ENCODE measurements around the gene ST6GAL1.
A peak's percentile ranks its signal among the peaks of the same experiment; 100 is the strongest.

Gene ST6GAL1

GRCh38 chr3:187011915-187012314, 81.6 kb downstream of the ST6GAL1 start:
- H3K23ac ChIP-seq (ENCODE audit: low read length in 2 of 2) = no peak overlapping the region
- H3K4ac ChIP-seq (ENCODE audit: low read depth in 1 of 2, low read length in 2 of 2) = no peak overlapping the region
- H3K27ac ChIP-seq (ENCODE audit: low read length, poor library complexity, severe bottlenecking) = no peak overlapping the region
- no peak overlapping the region for H2AK5ac ChIP-seq (ENCODE audit: low read length, severe bottlenecking)
- no peak for DNase-seq
- H3K79me1 ChIP-seq (replicated peaks; ENCODE audit: low read length, poor library complexity, severe bottlenecking) = peaks cover 6% of the 10 kb centered on the region
- no peak overlapping the region for H3K4me2 ChIP-seq (ENCODE audit: low read length, poor library complexity, severe bottlenecking)
- H3K36me3 ChIP-seq (ENCODE audit: control insufficient read depth in 1 of 2, insufficient read depth in 2 of 2, low read depth in 1 of 2, low read length in 2 of 2) = no peaks in the 10 kb centered on the region
- no peak overlapping the region for H4K8ac ChIP-seq (ENCODE audit: low read length)
- no peak overlapping the region for H3K9ac ChIP-seq (ENCODE audit: low read length)
- H3K9me3 ChIP-seq (ENCODE audit: control insufficient read depth, low read length) = no peaks in the 10 kb centered on the region
- no peak overlapping the region for H2BK120ac ChIP-seq (ENCODE audit: low read depth, low read length)
- no peak overlapping the region for H3K4me3 ChIP-seq (ENCODE audit: insufficient read depth in 1 of 2, low read depth in 1 of 2, low read length in 2 of 2)
- peak overlapping the region; percentile 27 for H4K91ac ChIP-seq (ENCODE audit: low read length)
- H3K27me3 ChIP-seq (ENCODE audit: control insufficient read depth in 1 of 2, insufficient read depth in 1 of 2, low read length in 2 of 2) = peaks cover 0 to 3% of the 10 kb centered on the region in 2 experiments
- no peak overlapping the region for H2BK15ac ChIP-seq (ENCODE audit: low read depth, poor library complexity, severe bottlenecking)
- H3K18ac ChIP-seq (ENCODE audit: low read depth in 1 of 2, low read length in 2 of 2) = peak overlapping the region in 1 of 2 experiments; percentile 12
- 96% methylated on average over 7 of the region's 7 CpGs for WGBS
- H2AFZ ChIP-seq (ENCODE audit: low read depth, low read length) = no peak overlapping the region
- H3K4me1 ChIP-seq (ENCODE audit: control insufficient read depth, insufficient read depth, low read depth, low read length) = peaks cover 10% of the 10 kb centered on the region
- H2BK5ac ChIP-seq (ENCODE audit: low read depth, low read length, poor library complexity, severe bottlenecking) = no peak overlapping the region
- H2BK12ac ChIP-seq (ENCODE audit: low read length in 2 of 2) = no peak overlapping the region
- H3K14ac ChIP-seq (ENCODE audit: low read length in 2 of 2) = no peak overlapping the region

DNA sequence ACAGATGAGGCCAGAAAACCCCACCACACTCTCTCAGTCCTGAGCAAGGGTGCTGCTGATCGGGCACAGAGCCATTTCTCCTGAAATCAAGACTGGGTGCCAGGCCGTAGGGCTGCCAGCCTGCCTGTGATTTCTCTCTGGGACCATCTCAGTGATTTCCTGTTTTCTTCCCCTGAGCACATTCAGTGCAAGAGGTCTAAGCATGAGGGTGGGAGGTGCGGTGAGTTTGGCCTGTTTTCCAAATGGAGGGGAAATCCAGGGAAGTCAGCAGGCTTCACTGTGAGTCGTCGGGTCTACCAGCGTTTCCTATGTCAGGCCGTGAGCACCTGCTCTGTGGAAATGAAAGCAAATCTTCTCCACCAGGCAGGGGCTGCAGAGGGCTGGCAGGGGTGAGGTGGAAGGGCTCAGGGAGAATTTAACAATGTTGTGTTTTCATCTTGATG, 82.3 kb downstream of the ST6GAL1 start:
- H2BK12ac ChIP-seq (ENCODE audit: low read length in 2 of 2) = no peak overlapping the region
- no peak overlapping the region for H3K4me3 ChIP-seq (ENCODE audit: insufficient read depth in 1 of 2, low read depth in 1 of 2, low read length in 2 of 2)
- DNase-seq = peak; percentile 14
- no peak overlapping the region for H3K23ac ChIP-seq (ENCODE audit: low read length in 2 of 2)
- no peak overlapping the region for H3K9ac ChIP-seq (ENCODE audit: low read length)
- 80% methylated on average over 7 of the region's 7 CpGs for WGBS
- H4K91ac ChIP-seq (ENCODE audit: low read length) = no peak overlapping the region
- no peak overlapping the region for H2BK15ac ChIP-seq (ENCODE audit: low read depth, poor library complexity, severe bottlenecking)
- peaks cover 10% of the 10 kb centered on the region for H3K4me1 ChIP-seq (ENCODE audit: control insufficient read depth, insufficient read depth, low read depth, low read length)
- no peak overlapping the region for H3K27ac ChIP-seq (ENCODE audit: low read length, poor library complexity, severe bottlenecking)
- no peaks in the 10 kb centered on the region for H3K9me3 ChIP-seq (ENCODE audit: control insufficient read depth, low read length)
- H2BK120ac ChIP-seq (ENCODE audit: low read depth, low read length) = no peak overlapping the region
- H3K14ac ChIP-seq (ENCODE audit: low read length in 2 of 2) = peak overlapping the region in 1 of 2 experiments; percentile 24
- H3K18ac ChIP-seq (ENCODE audit: low read depth in 1 of 2, low read length in 2 of 2) = no peak overlapping the region
- no peak overlapping the region for H2AFZ ChIP-seq (ENCODE audit: low read depth, low read length)
- H4K8ac ChIP-seq (ENCODE audit: low read length) = no peak overlapping the region
- H3K36me3 ChIP-seq (ENCODE audit: control insufficient read depth in 1 of 2, insufficient read depth in 2 of 2, low read depth in 1 of 2, low read length in 2 of 2) = no peaks in the 10 kb centered on the region
- no peak overlapping the region for H2AK5ac ChIP-seq (ENCODE audit: low read length, severe bottlenecking)
- peaks cover 6% of the 10 kb centered on the region for H3K79me1 ChIP-seq (replicated peaks; ENCODE audit: low read length, poor library complexity, severe bottlenecking)
- H3K4me2 ChIP-seq (ENCODE audit: low read length, poor library complexity, severe bottlenecking) = no peak overlapping the region
- peak overlapping the region in 1 of 2 experiments; percentile 20 for H3K4ac ChIP-seq (ENCODE audit: low read depth in 1 of 2, low read length in 2 of 2)
- no peak overlapping the region for H2BK5ac ChIP-seq (ENCODE audit: low read depth, low read length, poor library complexity, severe bottlenecking)
- H3K27me3 ChIP-seq (ENCODE audit: control insufficient read depth in 1 of 2, insufficient read depth in 1 of 2, low read length in 2 of 2) = peaks cover 0 to 3% of the 10 kb centered on the region in 2 experiments

DNA sequence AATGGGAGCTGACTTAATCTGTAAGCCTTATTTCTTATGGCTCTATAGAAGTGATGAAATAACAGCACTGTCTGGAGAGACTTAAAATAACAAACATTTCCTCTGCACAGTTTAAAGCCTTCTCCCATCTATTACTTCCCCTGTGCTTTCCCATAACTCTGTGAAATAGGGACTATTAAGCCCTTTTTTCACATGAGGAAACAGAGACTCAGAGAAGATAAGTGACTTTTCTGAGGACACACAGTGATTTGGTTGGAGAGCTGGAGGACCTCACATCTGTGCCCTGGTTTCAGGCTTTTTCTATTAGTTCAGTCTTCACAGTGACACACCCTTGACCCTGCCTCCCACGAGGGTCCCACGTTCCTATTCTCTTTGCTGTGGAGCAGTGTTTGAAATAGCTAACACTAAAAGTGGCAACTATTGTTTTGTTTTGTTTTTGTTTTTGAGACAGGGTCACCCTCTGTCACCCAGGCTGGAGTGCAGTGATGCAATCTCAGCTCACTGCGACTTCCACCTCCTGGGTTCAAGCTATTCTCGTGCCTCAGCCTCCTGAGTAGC, 82.9 kb downstream of the ST6GAL1 start:
- no peaks in the 10 kb centered on the region for H3K36me3 ChIP-seq (ENCODE audit: control insufficient read depth in 1 of 2, insufficient read depth in 2 of 2, low read depth in 1 of 2, low read length in 2 of 2)
- no peak overlapping the region for H3K4me3 ChIP-seq (ENCODE audit: insufficient read depth in 1 of 2, low read depth in 1 of 2, low read length in 2 of 2)
- DNase-seq = peak; percentile 34
- H4K8ac ChIP-seq (ENCODE audit: low read length) = no peak overlapping the region
- H3K4me1 ChIP-seq (ENCODE audit: control insufficient read depth, insufficient read depth, low read depth, low read length) = peaks cover 10% of the 10 kb centered on the region
- H2AFZ ChIP-seq (ENCODE audit: low read depth, low read length) = no peak overlapping the region
- H2BK12ac ChIP-seq (ENCODE audit: low read length in 2 of 2) = peak overlapping the region in 1 of 2 experiments; percentile 42
- no peaks in the 10 kb centered on the region for H3K9me3 ChIP-seq (ENCODE audit: control insufficient read depth, low read length)
- H3K4me2 ChIP-seq (ENCODE audit: low read length, poor library complexity, severe bottlenecking) = no peak overlapping the region
- no peak overlapping the region for H2BK5ac ChIP-seq (ENCODE audit: low read depth, low read length, poor library complexity, severe bottlenecking)
- peaks cover 0 to 3% of the 10 kb centered on the region in 2 experiments for H3K27me3 ChIP-seq (ENCODE audit: control insufficient read depth in 1 of 2, insufficient read depth in 1 of 2, low read length in 2 of 2)
- H3K79me1 ChIP-seq (replicated peaks; ENCODE audit: low read length, poor library complexity, severe bottlenecking) = peaks cover 6% of the 10 kb centered on the region
- no peak overlapping the region for H3K4ac ChIP-seq (ENCODE audit: low read depth in 1 of 2, low read length in 2 of 2)
- no peak overlapping the region for H2BK120ac ChIP-seq (ENCODE audit: low read depth, low read length)
- no peak overlapping the region for H3K23ac ChIP-seq (ENCODE audit: low read length in 2 of 2)
- H3K27ac ChIP-seq (ENCODE audit: low read length, poor library complexity, severe bottlenecking) = no peak overlapping the region
- 84% methylated on average over 4 of the region's 4 CpGs for WGBS
- no peak overlapping the region for H4K91ac ChIP-seq (ENCODE audit: low read length)
- H2AK5ac ChIP-seq (ENCODE audit: low read length, severe bottlenecking) = peak overlapping the region; percentile 55
- H3K18ac ChIP-seq (ENCODE audit: low read depth in 1 of 2, low read length in 2 of 2) = no peak overlapping the region
- no peak overlapping the region for H3K14ac ChIP-seq (ENCODE audit: low read length in 2 of 2)
- H2BK15ac ChIP-seq (ENCODE audit: low read depth, poor library complexity, severe bottlenecking) = no peak overlapping the region
- H3K9ac ChIP-seq (ENCODE audit: low read length) = no peak overlapping the region

DNA sequence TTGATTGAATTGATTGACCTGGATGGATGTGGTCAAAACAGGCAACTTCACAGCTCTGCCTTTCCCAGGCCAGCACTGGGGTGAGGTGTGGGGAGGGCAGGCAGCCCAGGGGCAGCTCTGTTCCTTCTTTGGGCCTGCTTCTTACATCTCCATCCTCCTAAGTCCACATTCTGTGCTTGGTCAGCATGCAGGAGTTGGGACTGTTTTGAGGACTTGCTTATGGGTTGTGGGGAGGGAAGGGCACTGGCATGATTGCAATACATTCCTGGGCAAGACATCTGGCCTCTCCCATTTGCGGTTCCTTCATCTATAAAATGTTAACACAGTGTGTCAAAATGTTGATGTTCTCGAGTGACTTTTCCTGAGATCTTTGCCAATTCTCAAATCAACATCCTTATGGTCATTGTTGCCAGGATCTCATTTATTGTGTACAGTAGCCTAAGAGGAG, 84.1 kb downstream of the ST6GAL1 start:
- peaks cover 10% of the 10 kb centered on the region for H3K4me1 ChIP-seq (ENCODE audit: control insufficient read depth, insufficient read depth, low read depth, low read length)
- H3K4me2 ChIP-seq (ENCODE audit: low read length, poor library complexity, severe bottlenecking) = no peak overlapping the region
- H3K4ac ChIP-seq (ENCODE audit: low read depth in 1 of 2, low read length in 2 of 2) = no peak overlapping the region
- no peak overlapping the region for H2BK120ac ChIP-seq (ENCODE audit: low read depth, low read length)
- no peak overlapping the region for H2BK15ac ChIP-seq (ENCODE audit: low read depth, poor library complexity, severe bottlenecking)
- no peak overlapping the region for H3K9ac ChIP-seq (ENCODE audit: low read length)
- no peaks in the 10 kb centered on the region for H3K36me3 ChIP-seq (ENCODE audit: control insufficient read depth in 1 of 2, insufficient read depth in 2 of 2, low read depth in 1 of 2, low read length in 2 of 2)
- H2AFZ ChIP-seq (ENCODE audit: low read depth, low read length) = no peak overlapping the region
- H4K8ac ChIP-seq (ENCODE audit: low read length) = no peak overlapping the region
- peaks cover 0 to 3% of the 10 kb centered on the region in 2 experiments for H3K27me3 ChIP-seq (ENCODE audit: control insufficient read depth in 1 of 2, insufficient read depth in 1 of 2, low read length in 2 of 2)
- no peak overlapping the region for H3K4me3 ChIP-seq (ENCODE audit: insufficient read depth in 1 of 2, low read depth in 1 of 2, low read length in 2 of 2)
- H3K79me1 ChIP-seq (replicated peaks; ENCODE audit: low read length, poor library complexity, severe bottlenecking) = peaks cover 6% of the 10 kb centered on the region
- no peak overlapping the region for H3K14ac ChIP-seq (ENCODE audit: low read length in 2 of 2)
- H2BK5ac ChIP-seq (ENCODE audit: low read depth, low read length, poor library complexity, severe bottlenecking) = no peak overlapping the region
- no peak overlapping the region for H3K18ac ChIP-seq (ENCODE audit: low read depth in 1 of 2, low read length in 2 of 2)
- H3K9me3 ChIP-seq (ENCODE audit: control insufficient read depth, low read length) = no peaks in the 10 kb centered on the region
- no peak overlapping the region for H3K23ac ChIP-seq (ENCODE audit: low read length in 2 of 2)
- H2AK5ac ChIP-seq (ENCODE audit: low read length, severe bottlenecking) = no peak overlapping the region
- H3K27ac ChIP-seq (ENCODE audit: low read length, poor library complexity, severe bottlenecking) = no peak overlapping the region
- H2BK12ac ChIP-seq (ENCODE audit: low read length in 2 of 2) = no peak overlapping the region
- no CpG with 5 or more reads among the region's 2 CpGs for WGBS
- H4K91ac ChIP-seq (ENCODE audit: low read length) = no peak overlapping the region
- DNase-seq = no peak
